GM19239 (cell line): ENCODE measurements around the gene LRRC75A.

Source experiments
- DNase-seq: peaks from one replicate; pipeline ENCODE4 v3.0.0; 2011; ENCODE audit warnings: low spot score; ENCODE audit not compliant: insufficient read length
- FAIRE-seq: peaks from 2 replicates; lab custom pipeline; 2011; peaks lifted over from hg19 to GRCh38; lab: Jason Lieb, UNC

Gene LRRC75A

DNA sequence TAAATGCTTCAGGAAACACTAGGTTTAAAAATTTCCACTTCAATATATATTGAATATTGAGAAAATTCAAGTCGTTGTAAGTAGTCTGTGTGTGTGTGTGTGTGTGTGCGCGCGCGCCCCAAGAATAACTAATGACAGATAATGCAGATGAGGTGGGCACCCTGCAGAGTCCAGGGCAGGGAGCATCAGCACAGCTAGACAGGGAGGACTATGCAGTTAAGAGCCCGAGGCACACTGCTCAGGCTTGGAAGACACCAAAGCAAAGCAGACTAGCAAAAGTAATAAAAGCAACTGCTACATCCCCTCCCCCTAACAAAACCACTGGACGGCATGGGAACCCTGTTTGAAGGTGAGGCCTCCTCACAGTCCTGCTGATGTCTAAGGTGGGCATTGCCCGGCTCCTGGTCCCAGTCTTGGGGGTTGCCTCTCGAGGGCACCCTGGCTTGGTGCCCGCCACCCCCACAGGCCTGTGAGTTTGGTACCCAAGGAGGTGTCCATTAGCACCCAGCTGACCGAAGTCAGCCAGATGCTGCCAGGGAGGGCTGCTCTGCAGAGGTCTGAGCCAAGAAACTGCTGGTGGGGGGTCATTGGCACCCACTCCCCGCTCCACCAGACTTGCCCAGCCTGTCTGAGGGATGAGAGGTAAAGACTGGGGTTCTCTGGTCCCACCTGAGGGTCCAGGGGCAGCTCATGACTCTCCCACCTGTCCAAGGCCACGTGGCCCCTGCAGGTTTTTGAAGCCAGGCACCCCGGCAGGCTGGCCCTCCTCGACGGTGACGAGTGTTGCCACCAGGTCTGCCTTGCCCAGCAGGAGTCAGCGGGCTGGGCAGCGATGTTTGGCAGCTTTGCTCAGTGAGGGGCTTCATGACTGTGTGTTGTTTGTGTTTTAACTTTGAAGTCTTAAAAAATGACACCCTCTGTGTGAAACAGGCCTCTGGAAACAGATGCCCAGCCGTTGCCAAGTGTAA lies 18.7 kb downstream of the LRRC75A start:
- no peak for DNase-seq
- no peak for FAIRE-seq

DNA sequence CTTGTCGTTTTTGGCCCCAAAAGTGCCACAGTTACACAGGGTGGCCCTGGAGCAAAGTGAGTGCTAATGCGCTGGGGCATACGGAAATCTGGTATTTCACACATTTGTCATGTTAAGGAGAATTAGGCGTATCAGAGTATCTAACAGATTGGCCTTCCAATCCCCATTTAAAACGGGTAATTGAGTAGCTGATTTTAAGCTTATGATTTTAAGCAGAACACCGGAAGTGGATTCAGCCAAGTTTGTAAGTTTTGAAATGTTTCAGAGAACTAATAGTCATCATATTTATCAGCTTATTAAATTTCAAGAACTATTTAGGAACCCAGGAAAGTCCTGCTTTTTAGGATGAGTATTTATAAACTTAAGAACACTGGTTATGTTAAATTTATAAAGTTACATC lies 19.5 kb downstream of the LRRC75A start:
- DNase-seq = no peak
- FAIRE-seq = no peak

DNA sequence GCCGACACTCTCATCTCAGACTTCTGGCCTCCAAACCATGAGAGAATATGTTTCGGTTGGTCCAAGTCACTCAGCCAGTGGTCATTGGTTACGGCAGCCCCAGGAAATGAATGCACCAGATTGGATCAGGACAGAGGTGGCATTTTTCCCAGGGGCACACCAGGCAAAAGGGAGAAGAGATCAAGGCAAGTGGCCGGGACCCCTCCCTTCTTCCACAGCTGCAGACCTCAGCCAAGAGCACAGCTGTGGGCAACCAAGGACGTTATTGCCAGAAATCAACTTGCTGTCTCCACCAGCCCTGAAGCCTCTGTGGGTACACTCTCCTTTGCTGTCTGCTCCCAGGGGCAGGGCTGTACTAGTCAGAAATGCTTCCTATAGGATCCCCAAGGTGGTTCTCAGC lies 20.7 kb downstream of the LRRC75A start:
- FAIRE-seq (no peak), DNase-seq (no peak)

DNA sequence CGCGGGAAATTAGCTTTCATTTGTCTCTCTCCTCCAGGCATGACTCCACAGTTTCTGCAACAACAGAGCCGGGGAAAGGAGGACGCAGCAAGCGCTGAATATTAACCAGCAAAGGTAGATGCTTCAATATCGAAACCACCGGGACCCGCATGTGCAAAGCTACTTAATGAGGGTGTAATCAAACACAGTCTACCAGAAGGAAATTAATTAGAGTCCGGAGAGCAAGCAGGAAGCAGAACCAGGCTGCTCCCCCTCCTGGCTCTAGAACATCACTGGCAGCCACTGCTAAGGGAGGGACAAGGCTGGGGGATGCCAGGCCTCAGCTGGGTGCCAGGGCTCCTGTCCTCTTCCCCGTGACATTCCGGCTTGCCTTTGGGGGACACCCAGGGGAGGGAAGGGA lies 21.7 kb downstream of the LRRC75A start:
- FAIRE-seq (no peak), DNase-seq (no peak)

DNA sequence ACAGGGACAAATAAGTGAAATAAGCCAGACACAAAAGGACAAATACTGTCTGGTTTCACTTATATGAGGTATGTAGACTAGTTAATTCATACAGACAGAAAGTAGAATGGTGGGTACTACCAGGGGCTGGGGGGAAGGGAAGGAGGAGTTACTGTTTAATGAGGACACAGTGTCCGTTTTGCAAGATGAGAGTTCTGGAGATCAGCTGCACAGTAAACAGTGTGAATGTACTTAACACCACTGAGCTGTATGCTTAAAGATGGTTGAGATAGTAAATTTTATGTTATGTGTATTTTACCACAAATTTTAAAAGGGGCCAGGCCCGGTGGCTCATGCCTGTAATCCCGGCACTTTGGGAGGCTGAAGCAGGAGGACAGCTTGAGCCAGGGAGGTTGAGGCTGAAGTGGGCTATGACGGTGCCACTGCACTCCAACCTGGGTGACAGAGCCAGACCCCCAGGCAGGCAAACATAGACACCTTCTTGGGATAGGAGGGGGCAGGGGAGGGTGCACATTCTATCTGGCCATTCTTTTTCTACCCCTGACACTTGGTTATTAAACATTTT lies 23.5 kb downstream of the LRRC75A start:
- no peak for DNase-seq
- no peak for FAIRE-seq

DNA sequence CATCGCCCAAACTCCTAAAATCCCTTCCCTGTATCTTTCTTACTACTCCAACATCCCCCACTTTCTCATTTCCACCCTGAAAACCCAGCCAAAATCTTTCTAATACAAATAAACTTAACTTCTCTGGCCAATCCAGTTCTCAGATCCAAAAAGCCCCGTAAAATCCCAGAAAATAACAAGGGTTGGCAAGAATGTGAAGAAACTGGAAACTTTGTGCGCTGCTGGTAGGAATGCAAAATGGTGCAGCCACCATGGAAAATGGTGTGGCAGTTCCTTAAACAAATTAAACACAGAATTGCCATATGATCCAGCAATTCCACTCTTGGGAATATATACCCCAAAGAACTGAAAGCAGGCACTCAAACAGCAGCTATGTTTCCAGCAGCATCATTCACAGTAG lies 24.1 kb downstream of the LRRC75A start:
- FAIRE-seq (no peak), DNase-seq (no peak)

DNA sequence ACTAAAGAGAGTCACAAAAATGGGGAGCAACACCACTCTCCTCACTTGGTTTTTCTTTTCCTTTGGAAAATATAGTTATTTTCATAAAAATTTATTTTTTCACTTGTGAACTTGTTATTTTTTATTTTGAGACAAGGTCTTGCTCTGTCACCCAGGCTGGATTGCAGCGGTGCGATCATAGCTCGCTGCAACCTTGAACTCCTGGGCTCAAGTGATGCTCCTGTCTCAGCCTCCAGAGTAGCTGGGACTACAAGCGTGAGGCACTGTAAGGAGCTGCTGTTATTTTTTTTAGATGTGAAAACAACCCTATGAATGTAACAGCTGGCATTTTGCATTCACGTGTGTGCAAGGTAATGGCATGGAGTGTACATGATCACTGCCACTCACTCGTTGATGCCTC lies 24.9 kb downstream of the LRRC75A start:
- DNase-seq (no peak), FAIRE-seq (no peak)

DNA sequence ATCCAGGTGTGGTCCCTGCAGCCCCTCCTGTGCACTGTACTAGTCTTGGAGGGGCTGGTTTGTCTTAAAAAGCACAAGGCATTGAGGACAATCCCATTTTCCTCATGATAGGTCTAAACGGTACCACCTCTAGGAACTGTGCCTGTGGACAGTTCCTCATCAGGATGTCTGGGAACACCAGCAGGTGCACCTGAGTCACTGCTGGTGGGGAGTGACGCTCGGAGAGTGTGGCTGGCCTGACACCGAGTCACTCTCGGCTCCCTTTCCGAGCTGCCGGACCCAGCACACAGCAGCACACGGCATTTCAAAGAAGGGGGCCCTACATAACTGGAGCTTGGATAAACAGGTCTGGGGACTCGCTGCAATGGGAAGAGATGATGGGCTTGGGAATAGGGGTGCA lies 25.6 kb downstream of the LRRC75A start:
- FAIRE-seq (no peak), DNase-seq (no peak)

DNA sequence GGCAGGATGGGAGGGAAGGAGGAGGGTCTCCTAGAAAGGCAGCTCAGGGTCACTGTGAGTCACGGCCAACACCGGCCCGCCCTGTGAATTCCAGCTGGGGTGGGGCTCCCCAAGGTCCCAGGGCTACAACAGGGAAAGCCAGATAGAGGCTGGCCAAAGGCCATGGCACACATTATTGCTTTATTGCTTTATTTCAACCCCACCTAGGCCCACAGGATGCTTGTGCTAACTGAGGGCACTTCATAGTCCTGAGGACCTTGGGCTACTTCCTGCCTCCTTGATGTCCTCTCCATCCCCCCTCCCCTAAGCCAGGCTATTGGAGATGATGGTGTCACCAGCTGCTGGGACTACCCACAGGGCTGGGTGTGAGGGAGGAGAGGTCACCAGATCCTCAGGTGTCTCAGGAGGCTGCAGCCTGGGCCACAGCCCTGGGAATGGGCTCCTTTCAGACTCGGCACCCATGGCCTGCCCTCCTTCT lies 26.1 kb downstream of the LRRC75A start:
- DNase-seq = no peak
- no peak for FAIRE-seq

DNA sequence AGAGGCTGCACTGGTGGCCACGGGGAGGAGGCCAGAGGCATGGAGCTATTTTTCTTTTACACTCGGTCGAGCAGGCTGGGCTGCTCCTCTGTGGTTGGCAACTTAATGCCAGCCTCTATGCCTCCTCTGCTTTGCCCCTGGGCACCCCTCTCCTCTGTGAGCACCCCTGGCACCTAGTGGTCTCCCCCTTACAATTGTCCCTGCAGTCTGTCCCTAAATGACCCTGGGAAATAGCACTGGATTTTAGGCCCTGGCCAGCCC lies 27.0 kb downstream of the LRRC75A start:
- no peak for FAIRE-seq
- DNase-seq = no peak

DNA sequence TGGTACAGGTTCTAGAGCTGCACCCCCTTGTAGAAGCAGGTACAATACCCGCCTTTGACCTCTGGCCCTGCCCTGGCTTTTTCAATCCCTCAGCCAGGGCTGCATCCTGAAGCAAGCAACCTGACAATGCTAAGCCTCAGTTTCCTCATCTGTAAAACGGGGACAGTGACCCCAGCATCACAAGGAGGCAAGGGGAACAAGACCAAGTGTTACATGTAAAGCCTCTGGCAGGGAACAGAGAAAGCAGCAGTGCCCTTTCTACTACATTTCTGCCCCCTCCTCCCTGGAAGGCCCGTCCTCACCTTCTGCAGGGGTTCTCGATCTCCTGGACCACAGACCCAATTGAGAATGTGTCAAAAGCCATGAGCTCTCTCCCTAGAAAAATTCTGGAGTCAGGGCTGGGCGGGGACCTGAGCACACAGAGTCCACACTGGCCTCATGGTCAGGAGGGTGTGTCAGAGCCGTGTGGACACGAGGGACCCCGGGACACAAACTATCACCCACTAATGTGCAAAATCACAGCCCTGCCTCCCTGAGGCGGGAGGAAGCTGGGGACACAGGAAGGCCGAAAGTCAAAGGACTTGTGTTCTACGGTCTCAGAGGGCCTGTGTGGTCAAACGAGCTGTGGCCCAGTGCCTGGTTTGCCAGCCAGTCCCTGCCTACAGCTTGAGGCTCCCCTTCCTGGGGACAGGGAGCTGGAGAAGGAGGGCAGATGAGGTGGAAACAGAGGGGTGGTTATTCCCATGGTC lies 27.5 kb downstream of the LRRC75A start:
- DNase-seq = no peak
- FAIRE-seq = no peak

DNA sequence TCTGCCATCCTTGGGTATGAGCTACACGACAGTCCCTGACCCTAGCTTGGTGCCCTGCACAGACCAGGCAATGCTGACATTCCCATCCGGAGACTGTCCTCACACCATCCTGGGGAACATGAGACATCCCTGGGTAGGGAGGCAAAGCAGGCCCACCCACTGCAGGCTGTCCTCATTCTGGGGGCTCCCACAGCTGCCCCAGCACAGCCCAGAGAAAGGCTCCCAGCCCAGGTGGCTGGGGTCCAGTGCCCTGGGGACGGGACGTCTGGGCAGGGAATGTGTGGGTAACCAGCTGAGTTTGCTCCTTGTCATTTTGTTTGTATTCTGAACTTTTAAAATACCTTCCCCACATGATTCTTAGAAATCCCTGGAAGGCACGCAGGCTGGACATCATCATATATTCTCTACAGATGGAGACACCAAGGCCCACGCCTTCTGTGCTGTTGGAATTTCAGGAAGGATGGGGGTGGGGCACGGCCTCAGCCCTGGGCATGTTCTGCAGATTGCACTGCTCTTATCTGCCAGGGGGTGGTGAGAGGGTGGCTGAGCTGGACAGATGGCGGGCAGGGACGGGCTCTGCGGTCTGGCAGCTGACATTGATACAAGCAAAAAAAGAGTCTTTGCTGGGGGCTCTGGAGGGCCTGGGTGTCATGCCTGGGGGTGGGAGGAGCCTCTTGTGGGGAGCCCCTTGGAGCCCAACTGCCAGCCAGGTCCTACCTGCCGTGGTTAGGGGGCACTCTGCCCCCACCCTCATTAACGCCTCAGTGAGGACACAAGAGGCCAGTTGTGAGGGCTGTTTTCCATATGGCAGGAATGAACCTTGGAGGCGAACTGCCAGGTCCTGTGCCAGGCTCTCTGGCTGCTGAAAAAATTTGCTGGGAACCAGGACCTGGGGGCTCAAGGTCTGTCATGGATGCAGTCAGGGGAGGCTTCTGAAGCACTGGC lies 28.4 kb downstream of the LRRC75A start:
- FAIRE-seq (no peak), DNase-seq (no peak)

DNA sequence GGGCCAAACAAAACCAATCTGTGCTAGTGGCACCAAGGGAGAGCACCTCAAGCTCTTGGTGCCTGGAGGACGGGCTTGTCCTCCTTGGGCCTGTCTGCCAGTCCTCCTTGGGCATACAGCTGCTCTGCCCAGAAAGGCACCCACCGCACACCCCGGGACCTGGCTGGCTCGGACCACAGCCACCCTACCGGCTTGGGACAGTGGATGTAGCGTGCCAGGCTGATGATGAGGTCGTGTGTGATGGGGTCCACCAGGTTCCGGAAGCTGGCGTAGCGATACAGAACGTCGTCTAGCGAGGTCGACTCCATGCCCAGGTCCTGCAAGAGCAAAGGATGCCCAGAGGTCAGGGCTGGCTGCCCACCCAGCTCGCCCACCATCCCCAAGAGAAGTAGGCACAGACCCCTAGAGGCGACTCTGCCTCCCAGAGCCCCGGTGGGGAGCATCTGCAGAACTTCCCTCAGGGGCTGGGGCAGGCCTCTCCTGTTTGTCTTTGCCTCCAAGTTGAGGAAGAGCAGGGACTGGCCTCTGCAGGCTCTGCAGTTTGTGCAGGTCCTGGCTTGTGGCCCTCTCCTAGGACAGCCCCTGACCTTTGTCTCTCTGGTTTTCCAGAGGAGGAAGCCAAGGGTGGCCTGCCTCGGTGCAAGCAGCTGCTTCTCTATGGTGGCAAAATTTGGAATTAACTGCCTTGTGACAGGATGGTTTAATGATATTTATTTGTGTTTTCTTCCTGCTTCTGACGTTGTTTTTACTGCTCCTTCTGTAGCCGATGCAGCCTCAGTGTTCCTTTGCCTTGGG lies 29.7 kb downstream of the LRRC75A start:
- FAIRE-seq = no peak

DNA sequence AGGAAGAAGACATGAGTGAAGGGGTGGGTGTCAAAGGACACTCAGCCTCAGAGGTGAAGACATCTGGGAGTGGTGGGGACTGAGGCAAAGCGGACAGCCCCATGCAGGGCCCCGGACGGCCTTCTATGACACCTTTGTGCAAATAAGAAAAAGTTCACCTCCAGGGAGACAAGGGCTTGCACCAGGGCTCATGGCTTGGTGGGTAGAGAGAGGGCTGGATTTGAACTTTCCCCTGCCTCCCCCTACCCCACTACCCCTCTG lies 30.5 kb downstream of the LRRC75A start:
- DNase-seq (no peak), FAIRE-seq (no peak)

More for the DNA sequence above, 29.7 kb downstream of the LRRC75A start:
- no peak for DNase-seq

DNA sequence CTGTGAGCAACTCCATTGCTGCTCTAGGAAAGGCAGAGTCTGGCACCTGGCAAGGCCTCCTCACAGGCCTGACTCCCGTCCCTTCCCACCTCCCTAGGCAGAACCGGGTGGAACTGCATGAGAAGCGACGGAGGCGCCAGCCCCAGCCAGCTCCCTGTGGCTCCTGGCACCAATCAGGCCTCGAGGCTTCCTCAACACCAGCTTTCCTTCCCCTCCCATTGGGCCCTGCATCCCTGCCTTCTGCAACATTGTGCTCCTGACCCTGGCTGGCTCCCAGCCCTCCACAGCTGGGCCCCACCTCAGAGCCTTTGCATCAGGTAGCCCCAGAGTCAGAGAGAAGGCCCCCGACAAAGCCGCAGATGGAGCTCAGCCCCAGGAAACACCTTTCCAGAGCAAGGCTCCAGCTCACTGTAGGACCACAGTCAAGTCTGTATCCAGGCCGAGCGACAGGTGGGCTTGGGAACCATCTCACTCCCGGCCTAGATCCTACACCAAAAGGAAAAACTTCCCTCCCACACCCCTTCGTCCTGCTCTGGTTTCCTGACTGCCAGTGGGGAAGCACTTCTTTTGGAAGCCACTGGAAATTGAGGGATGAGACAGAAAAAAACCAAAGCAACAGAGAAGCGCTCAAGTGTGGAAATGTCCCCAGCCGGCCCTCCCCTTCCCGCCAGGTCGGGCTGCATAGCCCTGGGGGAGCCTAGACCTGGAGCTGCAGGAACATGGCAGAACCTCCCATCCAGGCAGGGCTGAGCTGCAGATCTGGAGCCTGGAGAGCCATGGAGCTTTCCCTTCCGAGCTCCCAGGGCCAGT lies 31.0 kb downstream of the LRRC75A start:
- FAIRE-seq (no peak), DNase-seq (no peak)

DNA sequence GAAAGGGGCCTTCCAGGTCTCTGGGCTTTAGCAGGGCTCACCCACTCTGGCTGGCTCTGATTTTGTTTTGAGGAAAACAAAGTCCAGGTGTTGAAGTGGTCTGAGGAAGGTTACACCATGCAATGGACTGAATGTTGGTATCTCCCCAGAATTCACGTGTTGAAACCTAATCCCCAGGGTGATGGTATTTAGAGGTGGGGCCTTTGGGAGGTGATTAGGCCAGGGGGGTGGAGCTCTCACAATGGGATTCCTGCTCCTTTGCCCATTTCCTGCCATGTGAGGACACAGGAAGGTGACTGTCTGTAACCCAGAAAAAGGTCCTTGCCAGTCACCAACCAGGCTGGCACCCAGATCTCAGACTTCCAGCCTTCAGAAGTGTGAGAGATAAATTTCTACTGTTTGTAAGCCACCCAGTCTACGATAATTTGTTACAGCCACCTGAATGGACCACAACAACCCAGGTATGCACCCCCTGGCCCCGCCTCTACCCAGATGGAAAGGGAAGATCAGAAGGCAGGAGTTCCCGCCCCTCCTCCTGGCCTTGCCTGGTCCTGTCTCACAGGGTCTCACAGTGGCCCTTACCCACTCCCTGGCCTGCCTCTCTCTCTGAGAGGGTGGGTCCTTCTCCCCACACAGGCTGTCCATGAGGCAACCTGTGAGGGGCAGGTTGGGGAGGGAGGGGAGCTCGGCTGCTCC lies 32.0 kb downstream of the LRRC75A start:
- DNase-seq (no peak), FAIRE-seq (no peak)

DNA sequence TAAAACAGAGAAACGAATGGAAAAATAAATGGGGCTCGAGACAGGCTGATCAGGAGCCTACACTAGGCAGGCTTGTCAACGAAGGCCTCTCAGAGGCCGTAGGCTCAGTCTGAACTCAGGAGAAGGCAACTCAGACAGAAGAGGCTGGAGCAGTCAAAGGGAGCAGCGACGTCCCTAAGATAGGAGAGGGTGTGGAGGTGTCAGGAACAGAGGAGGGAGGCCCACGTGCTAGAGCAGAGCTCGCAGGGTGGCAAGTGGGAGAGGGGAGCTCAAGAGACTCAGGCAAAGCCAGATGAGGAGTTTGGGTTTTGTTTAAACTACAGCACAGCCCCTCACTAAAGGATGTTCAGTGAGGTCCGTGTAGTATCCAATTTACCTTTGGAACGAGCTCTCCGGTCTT lies 32.7 kb downstream of the LRRC75A start:
- DNase-seq (no peak), FAIRE-seq (no peak)

DNA sequence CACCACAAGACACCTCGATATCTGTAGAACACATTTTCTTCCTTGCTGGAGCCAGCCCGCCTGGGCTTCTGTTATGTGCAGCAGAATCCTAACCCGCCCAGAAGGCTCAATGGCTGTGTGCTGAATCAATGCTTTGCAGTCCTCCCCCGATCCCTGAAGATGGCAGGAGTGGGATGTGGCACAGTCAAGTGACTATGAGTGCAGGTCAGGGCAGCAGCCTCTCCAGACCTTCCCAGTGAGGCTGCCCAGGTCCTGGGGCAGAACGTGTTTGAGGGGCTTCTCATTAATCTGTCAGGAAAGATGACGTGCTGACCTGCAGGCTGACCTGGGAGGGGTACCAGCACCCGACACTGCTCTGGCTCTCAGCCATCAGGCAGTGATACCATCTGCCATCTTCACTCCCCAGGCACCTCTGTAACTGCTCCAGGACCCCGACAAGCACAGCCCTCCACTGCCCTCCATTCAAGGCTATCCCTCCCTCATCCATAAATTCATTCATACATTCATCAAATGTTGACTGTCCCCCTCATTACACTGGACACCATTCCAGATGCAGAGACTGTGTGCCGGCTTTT lies 35.2 kb downstream of the LRRC75A start:
- DNase-seq (no peak), FAIRE-seq (no peak)
